Esophagus muscularis mucosa (tissue), 4 donors: ENCODE measurements around the gene NT5C3A.

Experiments
- CTCF ChIP-seq, 3 experiments: fragments of 200-600 bp in 2 of 3; fragments of 450-650 bp in 1 of 3; sonication (generic) in 2 of 3; IDR thresholded peaks; one replicate each; pipeline ENCODE4 v1.5.1; 2017 to 2019; ENCODE audit warnings: antibody characterized with exemption in 3 of 3, mild to moderate bottlenecking in 2 of 3, moderate library complexity in 1 of 3
- EP300 ChIP-seq: sonication (generic); formaldehyde crosslinking; IDR thresholded peaks from one replicate; pipeline ENCODE4 v1.6.1; 2017; ENCODE audit warnings: antibody characterized with exemption
- POLR2A ChIP-seq: fragments of 450-650 bp; IDR thresholded peaks from one replicate; pipeline ENCODE4 v1.6.1; 2017; ENCODE audit warnings: antibody characterized with exemption, moderate library complexity, mild to moderate bottlenecking, low read depth
- POLR2AphosphoS5 ChIP-seq, 2 donors: sonication (generic); formaldehyde crosslinking; IDR thresholded peaks; one replicate each; pipeline ENCODE4 v1.6.1; 2017; ENCODE audit warnings: antibody characterized with exemption in 2 of 2

- TF ChIP-seq CTCF (IDR thresholded peaks at IDR 0.05) (no peak), POLR2A (no peak), POLR2AphosphoS5 (IDR thresholded peaks at IDR 0.05) (no peak), EP300 (no peak)
Measured at GRCh38 chr7:33091641-33092191, 29.1 kb upstream of the NT5C3A start.
